NCI-H748 (cell line): ENCODE results near the gene SLC26A9.
A peak's percentile ranks its signal among the peaks of the same experiment; 100 is the strongest.

Experiments
- DNase-seq: peaks from one replicate; lab custom pipeline; 2025; ENCODE audit not compliant: unreplicated experiment; lab: John Stamatoyannopoulos, UW

SLC26A9 gene, protein sequence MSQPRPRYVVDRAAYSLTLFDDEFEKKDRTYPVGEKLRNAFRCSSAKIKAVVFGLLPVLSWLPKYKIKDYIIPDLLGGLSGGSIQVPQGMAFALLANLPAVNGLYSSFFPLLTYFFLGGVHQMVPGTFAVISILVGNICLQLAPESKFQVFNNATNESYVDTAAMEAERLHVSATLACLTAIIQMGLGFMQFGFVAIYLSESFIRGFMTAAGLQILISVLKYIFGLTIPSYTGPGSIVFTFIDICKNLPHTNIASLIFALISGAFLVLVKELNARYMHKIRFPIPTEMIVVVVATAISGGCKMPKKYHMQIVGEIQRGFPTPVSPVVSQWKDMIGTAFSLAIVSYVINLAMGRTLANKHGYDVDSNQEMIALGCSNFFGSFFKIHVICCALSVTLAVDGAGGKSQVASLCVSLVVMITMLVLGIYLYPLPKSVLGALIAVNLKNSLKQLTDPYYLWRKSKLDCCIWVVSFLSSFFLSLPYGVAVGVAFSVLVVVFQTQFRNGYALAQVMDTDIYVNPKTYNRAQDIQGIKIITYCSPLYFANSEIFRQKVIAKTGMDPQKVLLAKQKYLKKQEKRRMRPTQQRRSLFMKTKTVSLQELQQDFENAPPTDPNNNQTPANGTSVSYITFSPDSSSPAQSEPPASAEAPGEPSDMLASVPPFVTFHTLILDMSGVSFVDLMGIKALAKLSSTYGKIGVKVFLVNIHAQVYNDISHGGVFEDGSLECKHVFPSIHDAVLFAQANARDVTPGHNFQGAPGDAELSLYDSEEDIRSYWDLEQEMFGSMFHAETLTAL

GRCh38 chr1:205943245-205943644 lies at the start of gene SLC26A9:
TSS of gene SLC26A9 (minus strand) at chr1:205943456. CDS start at chr1:205935820, 7,636 bp downstream.
- no peak for DNase-seq

- DNase-seq: no peak
Observed at GRCh38 chr1:205992218-205992882, 49.1 kb upstream of the SLC26A9 start.

DNA sequence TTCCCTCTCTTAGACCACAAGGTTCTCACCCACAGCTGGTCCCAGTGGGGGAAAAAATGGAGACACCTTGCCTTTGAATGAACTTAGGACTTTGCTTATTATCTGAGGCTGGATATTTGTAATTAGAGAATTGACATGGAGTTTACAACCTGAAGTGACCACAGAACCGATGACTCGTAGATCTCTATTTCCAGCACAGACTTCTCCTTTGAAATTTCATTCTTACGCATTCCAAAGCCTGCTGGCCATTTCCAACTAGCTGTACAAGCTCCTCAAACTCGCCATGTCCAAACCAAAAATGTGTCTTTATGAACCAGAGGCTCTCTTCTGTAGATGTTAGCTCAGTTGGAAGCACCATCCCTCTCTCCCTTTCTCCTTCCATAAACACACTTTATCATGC lies 48.0 kb upstream of the SLC26A9 start:
- DNase-seq: no peak

- no peak for DNase-seq
Observed at GRCh38 chr1:205990226-205990625, 47.0 kb upstream of the SLC26A9 start.

- no peak for DNase-seq
Observed at GRCh38 chr1:205989786-205990185, 46.5 kb upstream of the SLC26A9 start.

DNA sequence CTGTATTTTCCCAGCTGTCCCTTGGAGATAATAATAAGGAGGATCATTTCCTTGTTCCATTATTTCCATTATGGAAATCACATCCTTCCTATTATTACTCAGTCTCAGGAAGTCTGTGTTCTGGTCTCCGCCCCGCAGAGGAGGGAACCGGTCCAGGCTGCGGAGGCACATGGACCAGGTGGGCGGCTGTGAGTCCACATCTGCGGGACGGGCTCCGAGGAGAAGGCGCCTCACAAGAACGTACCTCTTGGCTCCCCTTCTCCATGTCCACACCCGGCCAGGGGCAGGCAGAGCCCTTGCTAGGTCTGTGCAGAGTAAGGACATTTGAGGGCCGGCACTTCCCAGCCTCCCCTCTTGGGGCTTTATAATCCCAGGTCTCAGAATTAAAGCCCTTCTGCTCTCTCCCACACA lies 45.3 kb upstream of the SLC26A9 start:
- no peak for DNase-seq

DNA sequence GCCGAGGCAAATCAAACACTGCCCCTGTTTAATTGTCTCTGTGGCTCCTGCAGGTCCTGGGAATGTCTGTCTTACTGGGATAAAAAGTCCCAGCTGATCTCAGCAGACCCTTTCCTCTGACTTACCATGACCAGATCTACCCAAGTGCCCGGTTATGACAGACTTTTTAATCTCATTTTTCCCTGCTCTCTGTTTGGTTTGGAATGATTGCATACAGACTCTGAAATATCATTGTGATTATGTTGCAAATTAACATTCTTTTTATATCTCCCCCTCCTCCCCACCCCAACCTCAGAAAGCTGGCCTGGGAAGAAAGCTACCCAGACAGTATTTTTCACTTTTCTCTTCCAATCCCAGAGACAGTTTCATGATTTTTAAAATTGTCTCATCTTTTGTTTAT lies 43.6 kb upstream of the SLC26A9 start:
- no peak for DNase-seq

DNA sequence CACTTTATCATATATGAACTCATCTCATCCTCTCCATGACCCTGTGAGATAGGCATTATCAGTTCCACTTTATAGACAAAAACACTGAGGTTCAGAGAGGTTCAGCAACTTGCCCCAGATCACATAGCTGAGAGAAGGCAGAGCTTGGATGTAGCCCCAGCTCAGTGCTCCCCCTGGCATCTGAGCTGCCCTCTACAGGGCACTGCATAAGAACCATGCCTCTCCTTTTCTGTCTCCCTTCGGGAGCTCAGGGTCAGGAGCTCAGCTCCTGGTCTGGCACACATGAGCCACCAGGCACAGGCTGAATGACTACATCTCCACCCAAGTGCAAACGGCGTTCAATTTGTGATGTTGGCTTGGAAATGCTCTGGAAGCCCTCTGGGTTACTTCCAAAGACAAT lies 43.0 kb upstream of the SLC26A9 start:
- no peak for DNase-seq

GRCh38 chr1:205985330-205986005 lies 42.2 kb upstream of the SLC26A9 start:
- DNase-seq: no peak

- peak; percentile 16 for DNase-seq
Observed at GRCh38 chr1:205983925-205984725, 40.9 kb upstream of the SLC26A9 start.

- no peak for DNase-seq
Observed at GRCh38 chr1:205981257-205981656, 38.0 kb upstream of the SLC26A9 start.

GRCh38 chr1:205980237-205980870 lies 37.1 kb upstream of the SLC26A9 start:
- DNase-seq: no peak

DNA sequence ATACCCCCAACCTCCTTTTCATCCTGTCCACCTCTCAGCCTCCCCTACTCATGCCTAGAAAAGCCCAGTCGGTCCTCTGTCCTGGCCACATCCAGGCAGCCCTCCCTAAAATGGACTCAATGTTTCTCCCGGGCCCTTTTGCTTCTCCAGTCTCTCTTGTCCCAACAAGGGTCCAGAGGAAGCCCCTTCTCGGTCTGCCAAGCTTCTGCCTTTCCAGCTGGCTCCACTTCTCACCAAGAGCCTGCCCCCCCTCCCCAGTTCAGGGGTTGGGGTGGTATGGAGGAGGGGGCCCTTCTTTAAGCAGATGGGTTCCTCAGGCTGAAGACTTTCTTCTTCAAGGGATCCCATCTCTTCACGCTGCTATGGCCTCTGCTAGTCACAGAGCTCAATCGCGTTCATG lies 36.0 kb upstream of the SLC26A9 start:
- DNase-seq: no peak

DNA sequence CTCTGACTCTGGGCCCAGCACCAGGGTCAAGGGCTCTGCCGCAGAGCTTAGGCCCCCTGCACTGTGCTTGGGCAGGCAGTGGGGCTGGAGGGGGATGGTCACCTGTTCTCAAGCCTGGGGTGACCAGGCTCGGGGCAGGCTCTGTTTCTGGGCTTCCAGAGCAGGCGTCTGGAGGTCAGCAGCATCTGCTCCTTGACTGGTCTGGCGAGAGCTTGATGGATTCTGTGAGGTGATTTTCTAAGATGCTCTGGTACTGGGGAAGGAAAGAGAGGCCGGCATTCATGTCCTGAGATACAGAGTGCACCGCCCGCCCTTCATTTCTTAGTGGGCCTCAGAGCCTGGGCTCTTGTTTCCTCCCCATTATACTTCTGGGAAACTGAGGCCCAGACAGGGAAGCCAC lies 35.4 kb upstream of the SLC26A9 start:
- DNase-seq: no peak

DNA sequence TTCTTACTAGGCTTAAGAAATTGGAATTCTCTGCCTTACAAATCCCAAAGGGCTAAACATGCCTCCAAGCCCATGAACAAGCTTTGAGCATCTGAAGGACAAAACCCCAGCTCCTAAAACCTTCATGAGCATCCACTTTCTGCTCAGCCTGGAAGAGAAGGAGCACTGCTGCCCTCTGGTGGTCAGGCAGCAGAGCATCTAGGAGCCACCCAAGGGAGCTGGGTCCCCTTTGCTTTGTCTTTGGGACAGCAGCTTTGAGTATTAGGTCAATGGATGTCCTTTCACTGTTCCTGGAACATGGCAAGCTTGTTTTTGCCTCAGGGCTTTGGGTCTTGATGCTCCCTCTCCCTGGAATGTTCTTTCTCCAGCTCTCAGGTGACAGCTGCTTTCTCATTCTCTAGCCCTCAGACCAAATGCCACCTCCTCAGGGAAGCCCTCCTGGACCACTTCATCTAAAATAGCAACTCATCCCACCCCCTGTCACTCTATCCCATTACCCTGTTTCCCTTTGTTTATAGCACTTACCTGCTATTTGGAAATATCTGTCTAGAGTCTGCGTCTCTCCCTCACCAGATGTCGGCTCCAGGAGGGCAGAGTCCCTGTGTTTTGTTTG lies 34.3 kb upstream of the SLC26A9 start:
- DNase-seq: peak; percentile 69

DNA sequence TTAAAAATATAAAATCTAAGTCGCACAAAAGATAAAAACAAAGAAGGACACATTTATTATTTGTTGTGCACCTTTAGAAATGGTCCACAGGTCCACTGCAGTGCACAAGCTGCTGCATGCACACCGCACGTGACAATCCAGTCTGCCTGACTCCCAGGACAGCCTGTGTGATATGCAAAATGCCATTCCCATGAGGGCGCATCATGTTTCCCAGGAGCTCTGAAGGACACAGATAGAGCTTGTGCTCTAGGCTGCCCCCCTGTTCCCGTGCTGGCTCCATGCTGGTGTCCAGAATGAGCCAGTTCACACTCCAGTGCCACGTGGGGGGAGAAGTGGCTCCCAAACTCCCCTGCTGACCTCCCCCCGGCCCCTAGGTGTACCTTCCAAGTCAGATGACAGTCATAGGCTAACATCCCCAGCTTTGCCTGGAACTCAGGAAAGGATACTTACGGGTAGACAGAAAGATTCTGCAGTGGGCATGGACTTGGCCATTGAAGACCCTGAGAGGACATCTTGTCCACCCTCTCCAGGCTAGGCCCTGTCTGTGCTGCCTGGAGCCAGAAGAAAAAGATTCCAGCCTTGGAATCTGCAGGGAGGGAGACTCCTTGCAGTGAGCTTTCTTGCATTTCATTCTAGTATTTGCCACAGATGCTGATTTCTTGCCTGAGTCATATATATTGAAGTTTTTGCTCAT lies 33.6 kb upstream of the SLC26A9 start:
- peak; percentile 5 for DNase-seq

GRCh38 chr1:205976036-205976435 lies 32.8 kb upstream of the SLC26A9 start:
- DNase-seq: no peak

DNA sequence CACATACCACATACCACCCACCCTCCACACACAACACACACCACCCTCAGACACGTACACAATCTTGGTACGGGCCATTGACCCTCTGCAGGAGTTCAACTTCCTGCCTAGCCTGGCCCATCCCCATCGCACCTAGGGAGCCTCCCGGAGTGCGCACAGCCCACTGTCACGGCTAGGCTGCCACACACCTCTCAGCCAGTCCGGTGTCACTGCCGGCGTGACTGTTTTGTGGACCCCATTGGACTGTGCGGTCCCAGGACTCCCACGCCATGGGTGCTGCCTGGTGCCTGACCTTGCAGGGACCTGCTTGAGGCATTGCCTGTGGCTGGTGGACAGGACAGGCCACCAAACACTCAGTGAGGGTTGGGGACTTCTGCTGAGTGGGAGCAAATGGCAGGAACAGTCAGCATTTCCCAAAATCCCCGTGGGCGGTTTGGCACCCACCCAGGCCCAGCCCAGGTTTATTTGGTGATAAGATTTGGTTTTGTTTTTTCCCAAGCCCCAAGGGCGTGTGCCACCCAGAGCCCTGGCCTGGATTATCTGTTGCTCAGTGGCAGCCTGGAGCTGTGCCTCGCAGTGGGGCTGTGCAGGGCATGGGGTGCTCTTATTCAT lies 32.2 kb upstream of the SLC26A9 start:
- no peak for DNase-seq
